ENCODE data around the gene EPHA10.

EPHA10 gene

DNA sequence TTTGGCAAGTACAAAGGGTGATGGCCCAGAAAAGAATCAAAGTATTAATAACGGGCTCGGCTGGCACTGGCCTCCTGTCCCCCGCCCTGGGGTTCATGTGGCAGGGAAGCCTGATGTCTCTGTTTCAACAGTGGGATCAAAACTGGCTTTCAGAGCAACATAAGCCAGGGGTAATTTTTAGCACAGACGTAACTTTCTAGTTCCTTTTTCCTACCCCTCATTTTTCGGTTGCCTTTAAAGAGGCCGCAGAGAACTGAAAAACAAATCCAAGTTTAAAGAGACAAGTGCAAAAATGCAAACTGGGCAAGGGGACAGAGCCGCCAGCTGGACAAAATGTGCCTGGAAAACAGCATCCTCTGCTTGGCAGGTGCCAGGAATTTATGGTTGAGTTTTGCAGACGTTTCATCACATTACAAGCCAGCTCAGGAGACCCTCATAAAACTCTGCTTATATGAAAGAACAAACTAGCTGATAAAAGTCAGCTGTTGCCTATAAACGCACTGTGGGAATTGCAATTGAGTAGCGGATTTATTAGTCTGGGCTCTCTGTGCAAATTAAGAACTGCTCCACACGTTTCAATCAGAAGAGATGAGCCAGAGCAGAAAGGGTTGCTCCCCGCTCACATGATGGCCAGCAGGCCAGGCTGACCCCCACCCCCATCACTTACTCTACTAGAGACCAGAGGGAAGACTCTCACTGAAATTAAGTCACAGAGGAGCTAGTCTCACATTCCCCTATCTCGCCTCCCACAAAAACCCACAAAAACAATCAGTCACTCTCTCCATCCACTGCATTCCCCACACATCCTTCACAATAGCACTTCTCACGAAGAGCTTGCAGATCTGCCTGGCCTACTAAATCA lies 88.4 kb downstream of the EPHA10 start (continued):
- TF ChIP-seq, protein P1, sequence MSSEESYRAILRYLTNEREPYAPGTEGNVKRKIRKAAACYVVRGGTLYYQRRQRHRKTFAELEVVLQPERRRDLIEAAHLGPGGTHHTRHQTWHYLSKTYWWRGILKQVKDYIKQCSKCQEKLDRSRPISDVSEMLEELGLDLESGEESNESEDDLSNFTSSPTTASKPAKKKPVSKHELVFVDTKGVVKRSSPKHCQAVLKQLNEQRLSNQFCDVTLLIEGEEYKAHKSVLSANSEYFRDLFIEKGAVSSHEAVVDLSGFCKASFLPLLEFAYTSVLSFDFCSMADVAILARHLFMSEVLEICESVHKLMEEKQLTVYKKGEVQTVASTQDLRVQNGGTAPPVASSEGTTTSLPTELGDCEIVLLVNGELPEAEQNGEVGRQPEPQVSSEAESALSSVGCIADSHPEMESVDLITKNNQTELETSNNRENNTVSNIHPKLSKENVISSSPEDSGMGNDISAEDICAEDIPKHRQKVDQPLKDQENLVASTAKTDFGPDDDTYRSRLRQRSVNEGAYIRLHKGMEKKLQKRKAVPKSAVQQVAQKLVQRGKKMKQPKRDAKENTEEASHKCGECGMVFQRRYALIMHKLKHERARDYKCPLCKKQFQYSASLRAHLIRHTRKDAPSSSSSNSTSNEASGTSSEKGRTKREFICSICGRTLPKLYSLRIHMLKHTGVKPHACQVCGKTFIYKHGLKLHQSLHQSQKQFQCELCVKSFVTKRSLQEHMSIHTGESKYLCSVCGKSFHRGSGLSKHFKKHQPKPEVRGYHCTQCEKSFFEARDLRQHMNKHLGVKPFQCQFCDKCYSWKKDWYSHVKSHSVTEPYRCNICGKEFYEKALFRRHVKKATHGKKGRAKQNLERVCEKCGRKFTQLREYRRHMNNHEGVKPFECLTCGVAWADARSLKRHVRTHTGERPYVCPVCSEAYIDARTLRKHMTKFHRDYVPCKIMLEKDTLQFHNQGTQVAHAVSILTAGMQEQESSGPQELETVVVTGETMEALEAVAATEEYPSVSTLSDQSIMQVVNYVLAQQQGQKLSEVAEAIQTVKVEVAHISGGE (tag by site-specific recombination; conservative IDR thresholded peaks at IDR 0.05; ENCODE audit: low read depth), result 0 out of 2 replicates have a peak, but pooled peaks have one; percentile 19
- TF ChIP-seq, protein P2, sequence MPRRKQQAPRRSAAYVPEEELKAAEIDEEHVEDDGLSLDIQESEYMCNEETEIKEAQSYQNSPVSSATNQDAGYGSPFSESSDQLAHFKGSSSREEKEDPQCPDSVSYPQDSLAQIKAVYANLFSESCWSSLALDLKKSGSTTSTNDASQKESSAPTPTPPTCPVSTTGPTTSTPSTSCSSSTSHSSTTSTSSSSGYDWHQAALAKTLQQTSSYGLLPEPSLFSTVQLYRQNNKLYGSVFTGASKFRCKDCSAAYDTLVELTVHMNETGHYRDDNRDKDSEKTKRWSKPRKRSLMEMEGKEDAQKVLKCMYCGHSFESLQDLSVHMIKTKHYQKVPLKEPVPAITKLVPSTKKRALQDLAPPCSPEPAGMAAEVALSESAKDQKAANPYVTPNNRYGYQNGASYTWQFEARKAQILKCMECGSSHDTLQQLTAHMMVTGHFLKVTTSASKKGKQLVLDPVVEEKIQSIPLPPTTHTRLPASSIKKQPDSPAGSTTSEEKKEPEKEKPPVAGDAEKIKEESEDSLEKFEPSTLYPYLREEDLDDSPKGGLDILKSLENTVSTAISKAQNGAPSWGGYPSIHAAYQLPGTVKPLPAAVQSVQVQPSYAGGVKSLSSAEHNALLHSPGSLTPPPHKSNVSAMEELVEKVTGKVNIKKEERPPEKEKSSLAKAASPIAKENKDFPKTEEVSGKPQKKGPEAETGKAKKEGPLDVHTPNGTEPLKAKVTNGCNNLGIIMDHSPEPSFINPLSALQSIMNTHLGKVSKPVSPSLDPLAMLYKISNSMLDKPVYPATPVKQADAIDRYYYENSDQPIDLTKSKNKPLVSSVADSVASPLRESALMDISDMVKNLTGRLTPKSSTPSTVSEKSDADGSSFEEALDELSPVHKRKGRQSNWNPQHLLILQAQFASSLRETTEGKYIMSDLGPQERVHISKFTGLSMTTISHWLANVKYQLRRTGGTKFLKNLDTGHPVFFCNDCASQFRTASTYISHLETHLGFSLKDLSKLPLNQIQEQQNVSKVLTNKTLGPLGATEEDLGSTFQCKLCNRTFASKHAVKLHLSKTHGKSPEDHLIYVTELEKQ (tag by site-specific recombination; IDR thresholded peaks at IDR 0.05; ENCODE audit: borderline replicate concordance), result no peak
- TF ChIP-seq ZNF426 (tag by site-specific recombination; IDR thresholded peaks at IDR 0.05) (no peak), ZNF184 (tag by site-specific recombination; IDR thresholded peaks at IDR 0.05) (no peak), ZNF529 (tag by site-specific recombination; IDR thresholded peaks at IDR 0.05; ENCODE audit: insufficient replicate concordance) (no peak), ZNF677 (tag by site-specific recombination; IDR thresholded peaks at IDR 0.05) (no peak), ZNF670 (tag by site-specific recombination; IDR thresholded peaks at IDR 0.05; ENCODE audit: low read depth) (no peak), HOXD13 (CRISPR knock-in tag; IDR thresholded peaks at IDR 0.05; ENCODE audit: borderline replicate concordance) (no peak), EGR2 (tag by site-specific recombination; IDR thresholded peaks at IDR 0.05; ENCODE audit: low read depth) (peak; percentile 62; the same call in 1 of the 2 replicates), ZNF600 (tag by site-specific recombination; IDR thresholded peaks at IDR 0.05) (no peak), ZBTB1 (tag by site-specific recombination; IDR thresholded peaks at IDR 0.05) (no peak), ZNF214 (tag by site-specific recombination; IDR thresholded peaks at IDR 0.05; ENCODE audit: borderline replicate concordance) (no peak)
- TF ChIP-seq, protein P3, sequence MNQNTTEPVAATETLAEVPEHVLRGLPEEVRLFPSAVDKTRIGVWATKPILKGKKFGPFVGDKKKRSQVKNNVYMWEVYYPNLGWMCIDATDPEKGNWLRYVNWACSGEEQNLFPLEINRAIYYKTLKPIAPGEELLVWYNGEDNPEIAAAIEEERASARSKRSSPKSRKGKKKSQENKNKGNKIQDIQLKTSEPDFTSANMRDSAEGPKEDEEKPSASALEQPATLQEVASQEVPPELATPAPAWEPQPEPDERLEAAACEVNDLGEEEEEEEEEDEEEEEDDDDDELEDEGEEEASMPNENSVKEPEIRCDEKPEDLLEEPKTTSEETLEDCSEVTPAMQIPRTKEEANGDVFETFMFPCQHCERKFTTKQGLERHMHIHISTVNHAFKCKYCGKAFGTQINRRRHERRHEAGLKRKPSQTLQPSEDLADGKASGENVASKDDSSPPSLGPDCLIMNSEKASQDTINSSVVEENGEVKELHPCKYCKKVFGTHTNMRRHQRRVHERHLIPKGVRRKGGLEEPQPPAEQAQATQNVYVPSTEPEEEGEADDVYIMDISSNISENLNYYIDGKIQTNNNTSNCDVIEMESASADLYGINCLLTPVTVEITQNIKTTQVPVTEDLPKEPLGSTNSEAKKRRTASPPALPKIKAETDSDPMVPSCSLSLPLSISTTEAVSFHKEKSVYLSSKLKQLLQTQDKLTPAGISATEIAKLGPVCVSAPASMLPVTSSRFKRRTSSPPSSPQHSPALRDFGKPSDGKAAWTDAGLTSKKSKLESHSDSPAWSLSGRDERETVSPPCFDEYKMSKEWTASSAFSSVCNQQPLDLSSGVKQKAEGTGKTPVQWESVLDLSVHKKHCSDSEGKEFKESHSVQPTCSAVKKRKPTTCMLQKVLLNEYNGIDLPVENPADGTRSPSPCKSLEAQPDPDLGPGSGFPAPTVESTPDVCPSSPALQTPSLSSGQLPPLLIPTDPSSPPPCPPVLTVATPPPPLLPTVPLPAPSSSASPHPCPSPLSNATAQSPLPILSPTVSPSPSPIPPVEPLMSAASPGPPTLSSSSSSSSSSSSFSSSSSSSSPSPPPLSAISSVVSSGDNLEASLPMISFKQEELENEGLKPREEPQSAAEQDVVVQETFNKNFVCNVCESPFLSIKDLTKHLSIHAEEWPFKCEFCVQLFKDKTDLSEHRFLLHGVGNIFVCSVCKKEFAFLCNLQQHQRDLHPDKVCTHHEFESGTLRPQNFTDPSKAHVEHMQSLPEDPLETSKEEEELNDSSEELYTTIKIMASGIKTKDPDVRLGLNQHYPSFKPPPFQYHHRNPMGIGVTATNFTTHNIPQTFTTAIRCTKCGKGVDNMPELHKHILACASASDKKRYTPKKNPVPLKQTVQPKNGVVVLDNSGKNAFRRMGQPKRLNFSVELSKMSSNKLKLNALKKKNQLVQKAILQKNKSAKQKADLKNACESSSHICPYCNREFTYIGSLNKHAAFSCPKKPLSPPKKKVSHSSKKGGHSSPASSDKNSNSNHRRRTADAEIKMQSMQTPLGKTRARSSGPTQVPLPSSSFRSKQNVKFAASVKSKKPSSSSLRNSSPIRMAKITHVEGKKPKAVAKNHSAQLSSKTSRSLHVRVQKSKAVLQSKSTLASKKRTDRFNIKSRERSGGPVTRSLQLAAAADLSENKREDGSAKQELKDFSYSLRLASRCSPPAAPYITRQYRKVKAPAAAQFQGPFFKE (tag by site-specific recombination; IDR thresholded peaks at IDR 0.05; ENCODE audit: borderline replicate concordance), result no peak
- TF ChIP-seq, protein P4, sequence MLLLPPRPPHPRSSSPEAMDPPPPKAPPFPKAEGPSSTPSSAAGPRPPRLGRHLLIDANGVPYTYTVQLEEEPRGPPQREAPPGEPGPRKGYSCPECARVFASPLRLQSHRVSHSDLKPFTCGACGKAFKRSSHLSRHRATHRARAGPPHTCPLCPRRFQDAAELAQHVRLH (tag by site-specific recombination; IDR thresholded peaks at IDR 0.05), result peak; percentile 91
- TF ChIP-seq, protein P5, sequence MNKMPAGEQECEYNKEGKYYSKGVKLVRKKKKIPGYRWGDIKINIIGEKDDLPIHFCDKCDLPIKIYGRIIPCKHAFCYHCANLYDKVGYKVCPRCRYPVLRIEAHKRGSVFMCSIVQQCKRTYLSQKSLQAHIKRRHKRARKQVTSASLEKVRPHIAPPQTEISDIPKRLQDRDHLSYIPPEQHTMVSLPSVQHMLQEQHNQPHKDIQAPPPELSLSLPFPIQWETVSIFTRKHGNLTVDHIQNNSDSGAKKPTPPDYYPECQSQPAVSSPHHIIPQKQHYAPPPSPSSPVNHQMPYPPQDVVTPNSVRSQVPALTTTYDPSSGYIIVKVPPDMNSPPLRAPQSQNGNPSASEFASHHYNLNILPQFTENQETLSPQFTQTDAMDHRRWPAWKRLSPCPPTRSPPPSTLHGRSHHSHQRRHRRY (tag by site-specific recombination; IDR thresholded peaks at IDR 0.05), result no peak
- TF ChIP-seq, protein P6, sequence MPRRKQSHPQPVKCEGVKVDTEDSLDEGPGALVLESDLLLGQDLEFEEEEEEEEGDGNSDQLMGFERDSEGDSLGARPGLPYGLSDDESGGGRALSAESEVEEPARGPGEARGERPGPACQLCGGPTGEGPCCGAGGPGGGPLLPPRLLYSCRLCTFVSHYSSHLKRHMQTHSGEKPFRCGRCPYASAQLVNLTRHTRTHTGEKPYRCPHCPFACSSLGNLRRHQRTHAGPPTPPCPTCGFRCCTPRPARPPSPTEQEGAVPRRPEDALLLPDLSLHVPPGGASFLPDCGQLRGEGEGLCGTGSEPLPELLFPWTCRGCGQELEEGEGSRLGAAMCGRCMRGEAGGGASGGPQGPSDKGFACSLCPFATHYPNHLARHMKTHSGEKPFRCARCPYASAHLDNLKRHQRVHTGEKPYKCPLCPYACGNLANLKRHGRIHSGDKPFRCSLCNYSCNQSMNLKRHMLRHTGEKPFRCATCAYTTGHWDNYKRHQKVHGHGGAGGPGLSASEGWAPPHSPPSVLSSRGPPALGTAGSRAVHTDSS (tag by site-specific recombination; IDR thresholded peaks at IDR 0.05), result no peak
- TF ChIP-seq, protein P7, sequence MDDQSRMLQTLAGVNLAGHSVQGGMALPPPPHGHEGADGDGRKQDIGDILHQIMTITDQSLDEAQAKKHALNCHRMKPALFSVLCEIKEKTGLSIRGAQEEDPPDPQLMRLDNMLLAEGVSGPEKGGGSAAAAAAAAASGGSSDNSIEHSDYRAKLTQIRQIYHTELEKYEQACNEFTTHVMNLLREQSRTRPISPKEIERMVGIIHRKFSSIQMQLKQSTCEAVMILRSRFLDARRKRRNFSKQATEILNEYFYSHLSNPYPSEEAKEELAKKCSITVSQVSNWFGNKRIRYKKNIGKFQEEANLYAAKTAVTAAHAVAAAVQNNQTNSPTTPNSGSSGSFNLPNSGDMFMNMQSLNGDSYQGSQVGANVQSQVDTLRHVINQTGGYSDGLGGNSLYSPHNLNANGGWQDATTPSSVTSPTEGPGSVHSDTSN (CRISPR knock-in tag; IDR thresholded peaks at IDR 0.05), result no peak
- TF ChIP-seq, protein P8, sequence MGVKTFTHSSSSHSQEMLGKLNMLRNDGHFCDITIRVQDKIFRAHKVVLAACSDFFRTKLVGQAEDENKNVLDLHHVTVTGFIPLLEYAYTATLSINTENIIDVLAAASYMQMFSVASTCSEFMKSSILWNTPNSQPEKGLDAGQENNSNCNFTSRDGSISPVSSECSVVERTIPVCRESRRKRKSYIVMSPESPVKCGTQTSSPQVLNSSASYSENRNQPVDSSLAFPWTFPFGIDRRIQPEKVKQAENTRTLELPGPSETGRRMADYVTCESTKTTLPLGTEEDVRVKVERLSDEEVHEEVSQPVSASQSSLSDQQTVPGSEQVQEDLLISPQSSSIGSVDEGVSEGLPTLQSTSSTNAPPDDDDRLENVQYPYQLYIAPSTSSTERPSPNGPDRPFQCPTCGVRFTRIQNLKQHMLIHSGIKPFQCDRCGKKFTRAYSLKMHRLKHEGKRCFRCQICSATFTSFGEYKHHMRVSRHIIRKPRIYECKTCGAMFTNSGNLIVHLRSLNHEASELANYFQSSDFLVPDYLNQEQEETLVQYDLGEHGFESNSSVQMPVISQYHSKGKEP (tag by site-specific recombination; IDR thresholded peaks at IDR 0.05), result peak; percentile 57; the same call in 1 of the 2 replicates
